ENCODE measurements around the gene CADM4.

Gene CADM4

GRCh38 chr19:43664018-43664417, 24.4 kb upstream of the CADM4 start:
- no peak for DNase-seq (ENCODE audit: low read depth)

GRCh38 chr19:43662487-43662886, 22.8 kb upstream of the CADM4 start:
- DNase-seq (ENCODE audit: low read depth), result no peak
- no peak overlapping the region for H3K4me3 ChIP-seq (ENCODE audit: low read length)

More at GRCh38 chr19:43664018-43664417, 24.4 kb upstream of the CADM4 start:
- TF ChIP-seq CTCF (conservative IDR thresholded peaks at IDR 0.05; ENCODE audit: low read depth, low read length), result no peak
- no peak overlapping the region for H3K4me3 ChIP-seq (ENCODE audit: low read length)

GRCh38 chr19:43660971-43661360, 21.3 kb upstream of the CADM4 start:
- H3K4me3 ChIP-seq (ENCODE audit: low read length), result no peak overlapping the region
- no peak for TF ChIP-seq CTCF (conservative IDR thresholded peaks at IDR 0.05; ENCODE audit: low read depth, low read length)
- DNase-seq (ENCODE audit: low read depth), result no peak

More at GRCh38 chr19:43662487-43662886, 22.8 kb upstream of the CADM4 start:
- peak; percentile 54 for TF ChIP-seq CTCF (conservative IDR thresholded peaks at IDR 0.05; ENCODE audit: low read depth, low read length)

- TF ChIP-seq CTCF (conservative IDR thresholded peaks at IDR 0.05; ENCODE audit: low read depth, low read length), result no peak
- DNase-seq (ENCODE audit: low read depth), result no peak
- no peak overlapping the region for H3K4me3 ChIP-seq (ENCODE audit: low read length)
These were observed 20.8 kb upstream of the CADM4 start for GRCh38 chr19:43660301-43660970.

- no peak overlapping the region for H3K4me3 ChIP-seq (ENCODE audit: low read length)
- no peak for TF ChIP-seq CTCF (conservative IDR thresholded peaks at IDR 0.05; ENCODE audit: low read depth, low read length)
- no peak for DNase-seq (ENCODE audit: low read depth)
These were observed 18.8 kb upstream of the CADM4 start for GRCh38 chr19:43658494-43658893.

GRCh38 chr19:43658001-43658400, 18.4 kb upstream of the CADM4 start:
- no peak for TF ChIP-seq CTCF (conservative IDR thresholded peaks at IDR 0.05; ENCODE audit: low read depth, low read length)
- no peak overlapping the region for H3K4me3 ChIP-seq (ENCODE audit: low read length)
- no peak for DNase-seq (ENCODE audit: low read depth)

- no peak overlapping the region for H3K4me3 ChIP-seq (ENCODE audit: low read length)
- no peak for DNase-seq (ENCODE audit: low read depth)
- no peak for TF ChIP-seq CTCF (conservative IDR thresholded peaks at IDR 0.05; ENCODE audit: low read depth, low read length)
These were observed 16.8 kb upstream of the CADM4 start for GRCh38 chr19:43656436-43656835.
